Measurements from ENCODE around the gene PKD1. TPM values are rescaled to one million over a fixed set of nuclear protein-coding genes. Genes with fewer than 3 reads are reported as not detected.

The PKD1 gene
- total RNA-seq, 1 experiment from 2014 or later: 91.5 TPM

- ChIA-PET CTCF (no interaction called here), POLR2A (ENCODE audit: unreplicated experiment) (no interaction called here)
- Histone ChIP-seq H3K9me2 (ENCODE audit: insufficient read depth) (no peaks in the 10 kb centered on the region), H3F3A (ENCODE audit: insufficient read depth, low read depth) (no peaks in the 10 kb centered on the region), H3K36me3 (ENCODE audit: low read depth) (no peaks in the 10 kb centered on the region), H3K27ac (no peak overlapping the region), H3K4me1 (replicated peaks; ENCODE audit: insufficient read depth) (no peaks in the 10 kb centered on the region), H3K79me2 (ENCODE audit: low read depth) (no peaks in the 10 kb centered on the region), H3K27me3 (ENCODE audit: insufficient read depth, low read depth) (no peaks in the 10 kb centered on the region), H2AFZ (no peak overlapping the region), H3K4me3 (no peak overlapping the region), H3K4me2 (no peak overlapping the region), H4K20me1 (ENCODE audit: insufficient read depth) (no peaks in the 10 kb centered on the region), H3K9me3 (ENCODE audit: insufficient read depth, low read depth) (no peaks in the 10 kb centered on the region)
- no TSS peak for BruUV-seq (replicated peaks)
- no peak for DNase-seq
- TF ChIP-seq EZH2 (IDR thresholded peaks at IDR 0.05; ENCODE audit: low read depth): no peak
- no peak for TF ChIP-seq CTCF (conservative IDR thresholded peaks at IDR 0.05)
- intact Hi-C loops (cut with micrococcal nuclease; ENCODE audit: unreplicated experiment): no loop called here
Measured at GRCh38 chr16:2082983-2083364, 52.7 kb downstream of the PKD1 start.

GRCh38 chr16:2082171-2082982 is 53.3 kb downstream of the PKD1 start:
- Histone ChIP-seq H3K27me3 (ENCODE audit: insufficient read depth, low read depth) (no peaks in the 10 kb centered on the region), H3K36me3 (ENCODE audit: low read depth) (no peaks in the 10 kb centered on the region), H4K20me1 (ENCODE audit: insufficient read depth) (no peaks in the 10 kb centered on the region), H3K4me1 (replicated peaks; ENCODE audit: insufficient read depth) (no peaks in the 10 kb centered on the region), H3K79me2 (ENCODE audit: low read depth) (no peaks in the 10 kb centered on the region), H3K9me3 (ENCODE audit: insufficient read depth, low read depth) (no peaks in the 10 kb centered on the region), H3K27ac (no peak overlapping the region), H3F3A (ENCODE audit: insufficient read depth, low read depth) (no peaks in the 10 kb centered on the region), H3K4me2 (no peak overlapping the region), H3K9me2 (ENCODE audit: insufficient read depth) (no peaks in the 10 kb centered on the region), H2AFZ (no peak overlapping the region), H3K4me3 (no peak overlapping the region)
- BruUV-seq (replicated peaks): no TSS peak
- no peak for TF ChIP-seq CTCF (conservative IDR thresholded peaks at IDR 0.05)
- no peak for TF ChIP-seq EZH2 (IDR thresholded peaks at IDR 0.05; ENCODE audit: low read depth)
- intact Hi-C loops (cut with micrococcal nuclease; ENCODE audit: unreplicated experiment): no loop called here
- DNase-seq: no peak
- ChIA-PET POLR2A (ENCODE audit: unreplicated experiment) (no interaction called here), CTCF (interaction anchor here (0.6 kb wide), 1 partner anchor 66 kb away, joined by 5 read pairs; no protein-coding TSS in a partner anchor)

GRCh38 chr16:2081201-2082084 is 54.3 kb downstream of the PKD1 start:
- ChIA-PET CTCF (interaction anchor here (0.6 kb wide), 1 partner anchor 65 kb away, joined by 5 read pairs; no protein-coding TSS in a partner anchor), POLR2A (ENCODE audit: unreplicated experiment) (no interaction called here)
- Histone ChIP-seq H3K4me3 (no peak overlapping the region), H3K4me1 (replicated peaks; ENCODE audit: insufficient read depth) (no peaks in the 10 kb centered on the region), H4K20me1 (ENCODE audit: insufficient read depth) (no peaks in the 10 kb centered on the region), H3K9me2 (ENCODE audit: insufficient read depth) (no peaks in the 10 kb centered on the region), H2AFZ (no peak overlapping the region), H3F3A (ENCODE audit: insufficient read depth, low read depth) (no peaks in the 10 kb centered on the region), H3K27me3 (ENCODE audit: insufficient read depth, low read depth) (no peaks in the 10 kb centered on the region), H3K36me3 (ENCODE audit: low read depth) (no peaks in the 10 kb centered on the region), H3K79me2 (ENCODE audit: low read depth) (no peaks in the 10 kb centered on the region), H3K9me3 (ENCODE audit: insufficient read depth, low read depth) (no peaks in the 10 kb centered on the region), H3K4me2 (no peak overlapping the region), H3K27ac (no peak overlapping the region)
- DNase-seq: no peak
- TF ChIP-seq CTCF (conservative IDR thresholded peaks at IDR 0.05): no peak
- TF ChIP-seq EZH2 (IDR thresholded peaks at IDR 0.05; ENCODE audit: low read depth): no peak
- BruUV-seq (replicated peaks): no TSS peak
- intact Hi-C loops (cut with micrococcal nuclease; ENCODE audit: unreplicated experiment): no loop called here
